GM19023 (cell line): Measurements from ENCODE around the gene RAP1GAP.

Experiments
- ATAC-seq: cut with Tn5 transposase; IDR thresholded peaks from one replicate; pipeline ENCODE4 v1.9.1; 2021; ENCODE audit warnings: mild to moderate bottlenecking, moderate library complexity; ENCODE audit not compliant: unreplicated experiment

RAP1GAP gene

GRCh38 chr1:21669258-21670058 is at the start of gene RAP1GAP:
TSS of gene RAP1GAP (minus strand) at chr1:21669357. CDS start at chr1:21620032, 49,325 bp downstream.
- ATAC-seq, result no peak

GRCh38 chr1:21716169-21716568 is 47.0 kb upstream of the RAP1GAP start:
- ATAC-seq, result no peak

- ATAC-seq, result no peak
These were observed 38.7 kb upstream of the RAP1GAP start for GRCh38 chr1:21707891-21708290.

GRCh38 chr1:21707086-21707840 is 38.1 kb upstream of the RAP1GAP start:
- ATAC-seq, result no peak

GRCh38 chr1:21706151-21706835 is 37.1 kb upstream of the RAP1GAP start:
- ATAC-seq, result no peak

GRCh38 chr1:21705303-21705980 is 36.3 kb upstream of the RAP1GAP start:
- no peak for ATAC-seq

- ATAC-seq, result no peak
These were observed 35.0 kb upstream of the RAP1GAP start for GRCh38 chr1:21704145-21704544.

GRCh38 chr1:21703318-21703963 is 34.3 kb upstream of the RAP1GAP start:
- ATAC-seq, result no peak

- ATAC-seq, result no peak
These were observed 33.6 kb upstream of the RAP1GAP start for GRCh38 chr1:21702780-21703179.

- no peak for ATAC-seq
These were observed 32.2 kb upstream of the RAP1GAP start for GRCh38 chr1:21701401-21701800.

GRCh38 chr1:21700094-21700493 is 30.9 kb upstream of the RAP1GAP start:
- no peak for ATAC-seq

GRCh38 chr1:21696931-21697330 is 27.8 kb upstream of the RAP1GAP start:
- no peak for ATAC-seq

- ATAC-seq, result no peak
These were observed 24.6 kb upstream of the RAP1GAP start for GRCh38 chr1:21693732-21694131.

GRCh38 chr1:21691739-21692138 is 22.6 kb upstream of the RAP1GAP start:
- ATAC-seq, result no peak

GRCh38 chr1:21689661-21690372 is 20.7 kb upstream of the RAP1GAP start:
- no peak for ATAC-seq

- ATAC-seq, result no peak
These were observed 17.9 kb upstream of the RAP1GAP start for GRCh38 chr1:21687081-21687529.

GRCh38 chr1:21685946-21686678 is 17.0 kb upstream of the RAP1GAP start:
- no peak for ATAC-seq

GRCh38 chr1:21681426-21681825 is 12.3 kb upstream of the RAP1GAP start:
- ATAC-seq, result no peak

GRCh38 chr1:21680918-21681317 is 11.8 kb upstream of the RAP1GAP start:
- ATAC-seq, result no peak
